ENCODE results near the gene SPP1.

DNA sequence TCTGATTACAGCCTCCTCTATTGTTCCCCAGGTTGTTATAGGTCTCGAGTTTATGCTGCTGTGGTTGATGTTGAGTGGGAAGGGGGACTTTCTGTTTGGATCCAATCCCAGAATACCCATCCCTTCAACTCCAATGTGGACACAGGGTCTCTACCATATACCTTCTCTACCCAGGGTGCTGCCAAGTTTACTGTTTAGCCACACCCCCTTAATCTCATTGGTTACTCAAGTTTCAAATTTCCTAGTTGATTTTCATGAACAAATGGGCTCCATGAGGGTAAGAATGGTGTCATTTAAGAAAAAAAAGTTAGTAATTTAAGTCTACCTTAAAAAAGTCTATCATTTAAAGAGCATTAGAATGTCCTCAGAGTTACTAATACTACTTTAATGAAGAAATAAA is 3.6 kb upstream of the SPP1 start:
- TF ChIP-seq, protein P1, sequence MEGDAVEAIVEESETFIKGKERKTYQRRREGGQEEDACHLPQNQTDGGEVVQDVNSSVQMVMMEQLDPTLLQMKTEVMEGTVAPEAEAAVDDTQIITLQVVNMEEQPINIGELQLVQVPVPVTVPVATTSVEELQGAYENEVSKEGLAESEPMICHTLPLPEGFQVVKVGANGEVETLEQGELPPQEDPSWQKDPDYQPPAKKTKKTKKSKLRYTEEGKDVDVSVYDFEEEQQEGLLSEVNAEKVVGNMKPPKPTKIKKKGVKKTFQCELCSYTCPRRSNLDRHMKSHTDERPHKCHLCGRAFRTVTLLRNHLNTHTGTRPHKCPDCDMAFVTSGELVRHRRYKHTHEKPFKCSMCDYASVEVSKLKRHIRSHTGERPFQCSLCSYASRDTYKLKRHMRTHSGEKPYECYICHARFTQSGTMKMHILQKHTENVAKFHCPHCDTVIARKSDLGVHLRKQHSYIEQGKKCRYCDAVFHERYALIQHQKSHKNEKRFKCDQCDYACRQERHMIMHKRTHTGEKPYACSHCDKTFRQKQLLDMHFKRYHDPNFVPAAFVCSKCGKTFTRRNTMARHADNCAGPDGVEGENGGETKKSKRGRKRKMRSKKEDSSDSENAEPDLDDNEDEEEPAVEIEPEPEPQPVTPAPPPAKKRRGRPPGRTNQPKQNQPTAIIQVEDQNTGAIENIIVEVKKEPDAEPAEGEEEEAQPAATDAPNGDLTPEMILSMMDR (IDR thresholded peaks at IDR 0.05): no peak
- TF ChIP-seq POLR2A (IDR thresholded peaks at IDR 0.05): no peak
